Neuron (in vitro differentiated cells): ENCODE measurements around the gene CHRM5.

ENCODE experiments used
- H2AFZ ChIP-seq: one replicate; pipeline ENCODE4 v1.6.1; 2013; ENCODE audit warnings: low read depth, mild to moderate bottlenecking, inconsistent platforms, low read length, moderate library complexity
- H3K27me3 ChIP-seq: one replicate; pipeline ENCODE4 v1.6.1; 2013; ENCODE audit warnings: low read length; ENCODE audit not compliant: insufficient read depth
- H3K36me3 ChIP-seq: one replicate; pipeline ENCODE4 v1.6.1; 2013; ENCODE audit warnings: low read length; ENCODE audit not compliant: insufficient read depth
- H3K4me1 ChIP-seq: one replicate; pipeline ENCODE4 v1.6.1; 2013; ENCODE audit warnings: low read length; ENCODE audit not compliant: insufficient read depth
- H3K4me3 ChIP-seq: 2 replicates; pipeline ENCODE4 v1.5.1; 2013; ENCODE audit warnings: mild to moderate bottlenecking, low read length, moderate library complexity
- H3K9me3 ChIP-seq: one replicate; pipeline ENCODE4 v1.6.1; 2013; ENCODE audit warnings: low read length

Gene CHRM5

GRCh38 chr15:34056911-34057310 lies 88.6 kb downstream of the CHRM5 start:
- Histone ChIP-seq H3K36me3 (no peaks in the 10 kb centered on the region), H3K4me1 (no peaks in the 10 kb centered on the region), H3K27me3 (peaks cover 2% of the 10 kb centered on the region), H3K4me3 (no peak overlapping the region), H3K9me3 (no peaks in the 10 kb centered on the region), H2AFZ (no peak overlapping the region)

GRCh38 chr15:34059476-34059875 lies 91.2 kb downstream of the CHRM5 start:
- Histone ChIP-seq H3K4me1 (no peaks in the 10 kb centered on the region), H2AFZ (no peak overlapping the region), H3K27me3 (peaks cover 2% of the 10 kb centered on the region), H3K9me3 (no peaks in the 10 kb centered on the region), H3K36me3 (no peaks in the 10 kb centered on the region), H3K4me3 (no peak overlapping the region)

- H3K27me3 ChIP-seq, result peaks cover 2% of the 10 kb centered on the region
- no peaks in the 10 kb centered on the region for H3K36me3 ChIP-seq
- no peaks in the 10 kb centered on the region for H3K4me1 ChIP-seq
- H3K4me3 ChIP-seq, result no peak overlapping the region
- no peaks in the 10 kb centered on the region for H3K9me3 ChIP-seq
- no peak overlapping the region for H2AFZ ChIP-seq
Measured at GRCh38 chr15:34059946-34060345, 91.6 kb downstream of the CHRM5 start.

- H3K9me3 ChIP-seq, result no peaks in the 10 kb centered on the region
- H3K27me3 ChIP-seq, result no peaks in the 10 kb centered on the region
- H3K4me1 ChIP-seq, result no peaks in the 10 kb centered on the region
- no peaks in the 10 kb centered on the region for H3K36me3 ChIP-seq
- H2AFZ ChIP-seq, result no peak overlapping the region
- H3K4me3 ChIP-seq, result no peak overlapping the region
Measured at GRCh38 chr15:34064438-34064837, 96.1 kb downstream of the CHRM5 start.

- Histone ChIP-seq H3K9me3 (no peaks in the 10 kb centered on the region), H3K4me3 (no peak overlapping the region), H3K4me1 (no peaks in the 10 kb centered on the region), H3K27me3 (no peaks in the 10 kb centered on the region), H3K36me3 (no peaks in the 10 kb centered on the region), H2AFZ (no peak overlapping the region)
Measured at GRCh38 chr15:34065261-34065660, 97.0 kb downstream of the CHRM5 start.

- no peaks in the 10 kb centered on the region for H3K4me1 ChIP-seq
- H2AFZ ChIP-seq, result no peak overlapping the region
- H3K27me3 ChIP-seq, result no peaks in the 10 kb centered on the region
- H3K36me3 ChIP-seq, result no peaks in the 10 kb centered on the region
- no peak overlapping the region for H3K4me3 ChIP-seq
- H3K9me3 ChIP-seq, result no peaks in the 10 kb centered on the region
Measured at GRCh38 chr15:34065941-34066340, 97.6 kb downstream of the CHRM5 start.

- no peak overlapping the region for H3K4me3 ChIP-seq
- no peaks in the 10 kb centered on the region for H3K4me1 ChIP-seq
- H3K36me3 ChIP-seq, result no peaks in the 10 kb centered on the region
- H3K9me3 ChIP-seq, result no peaks in the 10 kb centered on the region
- no peak overlapping the region for H2AFZ ChIP-seq
- no peaks in the 10 kb centered on the region for H3K27me3 ChIP-seq
Measured at GRCh38 chr15:34070003-34070402, 101.7 kb downstream of the CHRM5 start.

GRCh38 chr15:34076785-34077184 lies 108.5 kb downstream of the CHRM5 start:
- Histone ChIP-seq H2AFZ (no peak overlapping the region), H3K27me3 (no peaks in the 10 kb centered on the region), H3K4me1 (no peaks in the 10 kb centered on the region), H3K36me3 (no peaks in the 10 kb centered on the region), H3K9me3 (no peaks in the 10 kb centered on the region), H3K4me3 (no peak overlapping the region)

- Histone ChIP-seq H3K36me3 (peaks cover 9% of the 10 kb centered on the region), H3K9me3 (no peaks in the 10 kb centered on the region), H3K4me3 (no peak overlapping the region), H3K4me1 (no peaks in the 10 kb centered on the region), H2AFZ (no peak overlapping the region), H3K27me3 (no peaks in the 10 kb centered on the region)
Measured at GRCh38 chr15:34078900-34079299, 110.6 kb downstream of the CHRM5 start.

- Histone ChIP-seq H3K4me3 (no peak overlapping the region), H3K4me1 (no peaks in the 10 kb centered on the region), H2AFZ (no peak overlapping the region), H3K27me3 (no peaks in the 10 kb centered on the region), H3K36me3 (peaks cover 13% of the 10 kb centered on the region), H3K9me3 (no peaks in the 10 kb centered on the region)
Measured at GRCh38 chr15:34079904-34080303, 111.6 kb downstream of the CHRM5 start.

- no peak overlapping the region for H3K4me3 ChIP-seq
Measured at GRCh38 chr15:34084086-34084485, 115.8 kb downstream of the CHRM5 start.

GRCh38 chr15:34085746-34086145 lies 117.4 kb downstream of the CHRM5 start:
- Histone ChIP-seq H3K9me3 (no peaks in the 10 kb centered on the region), H2AFZ (no peak overlapping the region), H3K4me1 (no peaks in the 10 kb centered on the region), H3K4me3 (no peak overlapping the region), H3K27me3 (no peaks in the 10 kb centered on the region), H3K36me3 (peaks cover 49% of the 10 kb centered on the region)

More at GRCh38 chr15:34084086-34084485, 115.8 kb downstream of the CHRM5 start:
- H3K27me3 ChIP-seq, result no peaks in the 10 kb centered on the region
- no peak overlapping the region for H2AFZ ChIP-seq
- H3K36me3 ChIP-seq, result peaks cover 41% of the 10 kb centered on the region
- H3K9me3 ChIP-seq, result no peaks in the 10 kb centered on the region
- no peaks in the 10 kb centered on the region for H3K4me1 ChIP-seq

- no peaks in the 10 kb centered on the region for H3K9me3 ChIP-seq
- H3K27me3 ChIP-seq, result no peaks in the 10 kb centered on the region
- no peak overlapping the region for H2AFZ ChIP-seq
- peak overlapping the region; percentile 93 for H3K4me3 ChIP-seq
- H3K4me1 ChIP-seq, result peaks cover 14% of the 10 kb centered on the region
- peaks cover 10% of the 10 kb centered on the region for H3K36me3 ChIP-seq
Measured at GRCh38 chr15:34099914-34100313, 131.6 kb downstream of the CHRM5 start.

- H3K27me3 ChIP-seq, result no peaks in the 10 kb centered on the region
- H3K9me3 ChIP-seq, result no peaks in the 10 kb centered on the region
- H3K36me3 ChIP-seq, result no peaks in the 10 kb centered on the region
- peak within 1 kb of the TSS; percentile 93 for H3K4me3 ChIP-seq
- H2AFZ ChIP-seq, result peak within 1 kb of the TSS; percentile 78
- peaks cover 14% of the 10 kb centered on the region for H3K4me1 ChIP-seq
Measured at GRCh38 chr15:34101366-34102174, 133.3 kb downstream of the CHRM5 start, which contains the start of the genes EMC7 and PGBD4. EMC7 (minus strand) TSS chr15:34101862; CDS start chr15:34101839, 23 bp downstream. PGBD4 (plus strand) TSS chr15:34102083; CDS start chr15:34102532, 449 bp downstream.
